GDM1 (cell line): ENCODE results near the gene ADD2.
"Not testable (repeated sequence)": the region's sequence is repeated elsewhere in the genome, so short reads cannot be mapped to it uniquely, and the experiment has no call there.

Experiments used
- DNase-seq: peaks from one replicate; lab custom pipeline; 2025; lab: John Stamatoyannopoulos, UW

The ADD2 gene

GRCh38 chr2:70751881-70752280 lies 16.1 kb downstream of the ADD2 start:
- DNase-seq: no peak

- no peak for DNase-seq
Measured at GRCh38 chr2:70750320-70750719, 17.7 kb downstream of the ADD2 start.

- DNase-seq: no peak
Measured at GRCh38 chr2:70748002-70748784, 19.8 kb downstream of the ADD2 start.

GRCh38 chr2:70747284-70747683 lies 20.7 kb downstream of the ADD2 start:
- DNase-seq: no peak

- no peak for DNase-seq
Measured at GRCh38 chr2:70746094-70746974, 21.7 kb downstream of the ADD2 start.

GRCh38 chr2:70745276-70745825 lies 22.6 kb downstream of the ADD2 start:
- DNase-seq: no peak

GRCh38 chr2:70744397-70744796 lies 23.6 kb downstream of the ADD2 start:
- no peak for DNase-seq

- no peak for DNase-seq
Measured at GRCh38 chr2:70743677-70744076, 24.3 kb downstream of the ADD2 start.

- no peak for DNase-seq
Measured at GRCh38 chr2:70743068-70743467, 24.9 kb downstream of the ADD2 start.

- DNase-seq: not testable (repeated sequence)
Measured at GRCh38 chr2:70739492-70739891, 28.5 kb downstream of the ADD2 start.

GRCh38 chr2:70738159-70738558 lies 29.8 kb downstream of the ADD2 start:
- DNase-seq: no peak

GRCh38 chr2:70735071-70735470 lies 32.9 kb downstream of the ADD2 start:
- DNase-seq: no peak

GRCh38 chr2:70733646-70734180 lies 34.3 kb downstream of the ADD2 start:
- no peak for DNase-seq

- no peak for DNase-seq
Measured at GRCh38 chr2:70732766-70733645, 35.0 kb downstream of the ADD2 start.

GRCh38 chr2:70730730-70731129 lies 37.3 kb downstream of the ADD2 start:
- no peak for DNase-seq

GRCh38 chr2:70729647-70730046 lies 38.4 kb downstream of the ADD2 start:
- no peak for DNase-seq

GRCh38 chr2:70728128-70728527 lies 39.9 kb downstream of the ADD2 start:
- DNase-seq: no peak

GRCh38 chr2:70726947-70727725 lies 40.9 kb downstream of the ADD2 start:
- no peak for DNase-seq

GRCh38 chr2:70725505-70725904 lies 42.5 kb downstream of the ADD2 start:
- no peak for DNase-seq

GRCh38 chr2:70724366-70724765 lies 43.6 kb downstream of the ADD2 start:
- DNase-seq: no peak
